Measurements from ENCODE around the gene AIFM2. TPM values are rescaled to one million over a fixed set of nuclear protein-coding genes. Genes with fewer than 3 reads are reported as not detected.

The AIFM2 gene
- total RNA-seq, 1 experiment from 2014 or later, result 19.2 TPM

GRCh38 chr10:70146489-70147258 lies 14.0 kb upstream of the AIFM2 start, which contains the start of gene TYSND1:
Gene TYSND1, minus strand, starts transcription at chr10:70146700. Its CDS starts 114 bp downstream, at chr10:70146586.
- peak; percentile 99 for DNase-seq (ENCODE audit: low spot score)

DNA sequence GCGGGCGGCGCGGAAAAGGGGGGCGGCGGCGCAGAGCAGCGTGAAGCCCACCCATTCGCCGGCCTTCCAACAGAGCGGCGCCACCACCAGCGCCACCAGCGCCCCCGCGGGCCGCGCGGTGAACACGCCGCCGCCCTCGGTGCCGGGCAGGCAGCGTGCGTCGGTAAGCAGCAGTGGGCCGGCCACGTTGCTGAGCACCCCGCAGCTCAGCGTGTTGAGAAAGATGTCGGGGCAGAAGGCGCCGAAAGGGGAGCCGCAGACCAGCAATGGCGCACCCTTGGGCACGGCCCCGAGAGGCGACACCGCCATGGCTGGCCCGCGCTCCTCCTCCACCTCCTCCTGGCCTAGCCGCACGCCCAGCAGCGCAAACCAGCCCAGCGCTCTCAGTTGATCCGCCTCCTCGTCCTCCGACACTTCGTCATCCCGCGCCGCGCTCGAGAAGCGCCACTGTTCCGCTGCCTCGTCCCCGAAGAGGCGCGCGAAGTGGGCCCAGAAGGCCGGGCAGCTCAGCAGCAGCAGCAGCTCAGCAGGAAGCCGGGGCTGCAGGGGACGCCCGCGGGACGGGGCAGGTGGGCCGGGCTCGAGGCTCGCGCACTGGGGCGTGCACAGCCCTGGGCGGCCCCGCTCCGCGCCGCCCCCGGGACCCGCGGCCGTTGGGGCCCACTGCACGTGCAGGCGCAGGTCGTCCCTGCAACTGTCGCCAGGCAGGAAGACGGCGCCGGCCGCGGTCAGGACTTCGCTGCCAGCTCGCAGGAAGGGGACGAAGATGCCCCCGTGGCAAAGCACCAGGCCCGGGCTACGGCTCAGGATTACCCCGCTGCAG lies 13.3 kb upstream of the AIFM2 start:
- peak; percentile 64 for DNase-seq (ENCODE audit: low spot score)

- DNase-seq (ENCODE audit: low spot score), result no peak
These were observed 12.6 kb upstream of the AIFM2 start for GRCh38 chr10:70145166-70145665.

- no peak for DNase-seq (ENCODE audit: low spot score)
These were observed 11.9 kb upstream of the AIFM2 start for GRCh38 chr10:70144372-70145110.

- no peak for DNase-seq (ENCODE audit: low spot score)
These were observed 9.9 kb upstream of the AIFM2 start for GRCh38 chr10:70142555-70142954.

DNA sequence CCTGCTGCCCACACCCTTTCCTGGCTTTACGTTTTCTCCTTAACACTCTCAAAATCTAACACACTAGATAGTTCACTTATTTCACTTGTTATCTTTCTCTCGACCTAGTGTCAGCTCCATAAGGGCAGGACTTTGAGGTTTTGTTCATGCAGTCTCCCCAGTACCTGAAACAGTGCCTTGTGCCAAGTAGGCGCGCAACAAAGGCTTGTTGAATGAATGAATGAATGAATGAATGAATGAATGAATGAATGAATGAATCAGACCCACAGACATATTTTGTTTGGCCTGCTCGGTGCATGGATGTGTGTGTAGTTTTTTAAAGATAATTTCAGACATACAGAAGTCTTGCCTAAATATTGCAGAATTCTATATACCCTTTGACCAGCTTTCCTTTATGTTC lies 7.7 kb upstream of the AIFM2 start:
- DNase-seq (ENCODE audit: low spot score), result no peak

DNA sequence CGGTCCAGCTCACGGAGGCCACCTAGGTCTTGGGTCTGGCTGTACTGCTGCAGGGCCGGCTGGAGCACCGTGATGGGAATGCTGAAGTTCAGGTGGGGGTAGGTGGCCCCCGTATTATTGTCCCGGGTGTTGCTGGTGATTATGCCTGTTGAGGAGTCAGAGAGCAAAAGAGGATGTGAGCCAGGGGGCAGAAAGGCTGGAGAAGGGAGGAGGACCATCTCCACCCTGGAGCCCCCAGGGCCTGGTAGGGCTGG lies 7.3 kb upstream of the AIFM2 start:
- DNase-seq (ENCODE audit: low spot score), result no peak

DNA sequence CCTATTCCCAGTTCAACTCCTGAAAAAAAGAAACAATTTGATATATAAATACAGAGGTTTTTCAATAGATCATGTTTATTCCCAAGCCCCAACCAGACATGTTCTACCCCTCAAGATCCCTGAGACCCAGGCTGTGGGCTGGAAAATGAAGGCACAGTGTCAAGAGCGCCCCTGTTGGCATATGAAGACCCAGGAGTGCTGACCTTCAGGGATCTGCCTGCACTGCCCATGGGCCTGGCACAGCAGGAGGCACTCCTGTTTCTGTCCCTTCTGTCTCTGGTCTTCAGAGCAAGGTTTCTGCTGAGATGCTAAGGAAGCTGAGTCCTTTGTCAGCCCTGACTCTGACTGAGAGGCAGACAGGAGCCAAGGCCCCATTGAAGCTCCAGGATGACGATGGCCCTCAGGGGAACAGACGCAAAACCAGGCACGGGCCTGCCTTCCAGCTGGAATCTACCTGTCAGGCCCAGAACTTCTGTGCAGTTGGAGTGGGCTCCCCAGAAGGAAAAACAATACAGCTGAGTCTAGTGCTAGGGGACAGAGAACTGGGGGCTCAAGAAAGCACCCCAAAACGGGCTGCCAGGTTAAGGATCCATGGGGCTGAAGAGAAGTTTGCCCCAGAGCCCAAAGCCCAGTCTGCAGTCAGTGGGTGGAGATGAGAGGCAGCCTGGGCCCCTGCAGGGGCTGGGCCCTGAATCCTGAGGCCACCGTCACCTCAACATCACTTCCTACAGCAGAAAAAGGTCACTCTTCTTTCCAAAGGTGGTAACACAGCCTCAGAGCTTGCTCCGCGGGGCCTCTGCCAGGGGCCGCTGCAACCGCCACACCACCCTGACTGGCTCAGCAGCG lies 6.7 kb upstream of the AIFM2 start:
- no peak for DNase-seq (ENCODE audit: low spot score)

GRCh38 chr10:70137927-70138883 lies 5.6 kb upstream of the AIFM2 start:
- peak; percentile 10 for DNase-seq (ENCODE audit: low spot score)

DNA sequence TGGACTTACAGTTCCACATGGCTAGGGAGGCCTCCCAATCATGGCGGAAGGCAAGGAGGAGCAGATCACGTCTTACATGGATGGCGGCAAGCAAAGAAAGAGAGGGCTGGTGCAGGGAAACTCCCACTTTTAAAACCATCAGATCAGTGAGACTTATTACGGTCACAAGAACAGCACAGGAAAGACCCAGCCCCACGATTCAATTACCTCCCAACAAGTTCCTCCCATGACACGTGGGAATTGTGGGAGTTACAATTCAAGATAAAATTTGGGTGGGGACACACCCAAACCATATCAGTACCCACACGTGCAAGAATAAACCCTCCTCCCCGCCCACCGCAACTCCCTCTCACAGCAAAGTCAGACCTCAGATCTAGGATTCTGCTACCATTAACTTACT lies 4.5 kb upstream of the AIFM2 start:
- no peak for DNase-seq (ENCODE audit: low spot score)

GRCh38 chr10:70135684-70136083 lies 3.1 kb upstream of the AIFM2 start:
- DNase-seq (ENCODE audit: low spot score), result no peak

GRCh38 chr10:70135046-70135445 lies 2.4 kb upstream of the AIFM2 start:
- DNase-seq (ENCODE audit: low spot score), result no peak

DNA sequence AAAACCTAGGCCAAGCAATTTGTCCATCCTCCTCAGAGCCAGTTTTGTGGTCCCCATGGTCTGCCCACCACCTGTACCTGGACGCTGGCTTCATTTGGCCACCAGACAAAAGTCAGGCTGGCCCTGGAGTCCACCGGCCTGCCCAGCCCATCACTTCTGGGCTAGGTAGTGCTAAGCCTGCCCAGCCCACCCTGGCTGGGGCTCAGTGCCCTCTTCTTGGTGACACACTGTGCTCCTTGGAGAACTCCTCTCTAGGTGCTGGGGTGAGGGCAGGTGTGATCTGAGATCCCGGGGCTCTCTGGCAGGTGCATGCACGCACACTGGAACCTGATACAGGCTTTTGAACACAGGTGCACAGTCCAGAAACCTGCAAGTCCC lies 1.1 kb downstream of the AIFM2 start:
- peak; percentile 19 for DNase-seq (ENCODE audit: low spot score)

GRCh38 chr10:70130878-70131559 lies 1.6 kb downstream of the AIFM2 start:
- peak; percentile 50 for DNase-seq (ENCODE audit: low spot score)

DNA sequence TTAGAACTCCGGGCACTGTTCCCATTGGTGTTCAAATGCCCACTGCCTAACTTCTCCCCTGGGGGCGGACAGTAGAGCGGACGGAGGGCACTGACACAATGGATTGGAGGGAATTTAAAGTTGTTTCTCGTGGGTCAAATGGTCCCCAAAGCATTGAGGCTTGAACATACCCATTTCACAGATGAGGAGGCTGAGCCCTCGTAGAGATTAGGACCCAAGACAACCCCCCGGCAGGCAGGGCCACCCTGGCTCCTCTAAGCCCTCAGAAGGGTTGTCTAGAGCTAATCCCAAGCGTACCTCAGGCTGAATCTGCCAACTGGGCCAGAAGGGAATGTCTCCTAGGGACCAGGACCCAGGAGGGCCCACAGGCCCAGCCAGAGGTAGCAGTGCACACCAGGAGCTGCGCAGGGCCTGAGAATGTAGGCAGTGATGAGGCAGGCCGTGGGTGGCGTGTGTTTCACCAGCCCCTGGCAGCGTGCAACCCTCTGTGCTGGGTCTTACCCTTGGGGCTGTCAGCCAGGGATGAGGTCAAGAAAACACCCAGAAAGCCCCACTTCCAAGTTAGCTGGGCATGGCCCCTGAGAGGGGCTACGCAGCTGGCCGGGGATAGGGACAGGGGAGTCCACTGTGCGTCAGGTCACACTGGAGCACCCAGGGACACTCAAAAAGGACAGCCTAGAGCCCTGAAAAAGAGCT lies 5.8 kb downstream of the AIFM2 start:
- no peak for DNase-seq (ENCODE audit: low spot score)

DNA sequence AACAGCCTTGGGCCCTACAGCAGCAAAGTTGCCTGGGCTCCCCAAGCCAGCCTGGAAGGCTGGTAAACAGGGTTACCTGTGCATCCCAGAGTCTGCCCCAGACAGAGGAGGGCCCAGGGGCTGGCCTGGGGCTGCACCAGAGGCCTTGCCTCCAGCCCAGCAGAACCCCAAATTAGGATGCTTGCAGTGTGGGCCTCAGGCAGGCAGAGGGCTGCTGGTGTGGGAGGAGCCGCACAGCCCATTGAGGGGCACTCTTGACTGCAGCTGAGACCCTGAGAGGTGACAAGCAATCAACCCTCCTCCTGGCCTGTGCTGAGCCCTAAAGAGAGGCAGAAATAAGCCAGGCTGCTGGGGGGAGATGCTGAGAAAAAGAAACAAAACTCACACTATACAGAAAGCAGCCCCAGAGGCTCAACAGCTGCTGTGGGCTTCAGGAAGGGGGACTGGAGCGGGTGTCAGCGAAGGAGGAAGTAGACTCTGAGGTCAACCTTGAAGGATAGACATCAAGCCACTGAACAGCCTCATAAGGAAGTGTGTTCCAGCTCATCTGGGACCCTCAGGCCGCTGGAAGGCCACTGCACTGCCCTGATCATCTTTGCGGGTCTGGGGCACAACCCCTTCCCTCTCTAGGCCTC lies 6.6 kb downstream of the AIFM2 start:
- no peak for DNase-seq (ENCODE audit: low spot score)

DNA sequence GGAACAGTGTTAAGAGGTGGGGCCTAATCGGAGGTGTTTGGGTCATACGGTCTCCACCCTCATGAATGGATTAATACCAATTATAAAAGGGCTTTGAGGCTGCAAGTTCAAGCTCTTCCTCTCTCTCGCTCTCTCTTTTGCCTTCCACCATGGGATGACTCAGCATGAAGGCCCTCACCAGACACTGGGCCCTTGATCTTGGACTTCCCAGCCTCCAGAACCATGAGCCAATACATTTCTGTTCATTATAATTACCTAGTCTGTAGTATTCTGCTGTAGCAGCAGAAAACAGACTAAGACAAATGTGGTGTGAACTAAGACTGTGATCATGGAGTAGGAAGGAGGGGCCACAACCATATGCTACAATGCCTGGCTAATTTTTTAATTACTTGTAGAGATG lies 7.7 kb downstream of the AIFM2 start:
- DNase-seq (ENCODE audit: low spot score), result no peak

- DNase-seq (ENCODE audit: low spot score), result no peak
These were observed 8.2 kb downstream of the AIFM2 start for GRCh38 chr10:70124415-70124814.

Data from HT-29 (cell line).